IPS DF 6.9 (cell line): ENCODE measurements around the gene BBS5.

ENCODE experiments used
- DNase-seq: peaks from one replicate; pipeline ENCODE4 v3.0.0-alpha.2; 2013; ENCODE audit warnings: low read depth, low spot score
- H3K27ac ChIP-seq: one replicate; pipeline ENCODE4 v1.5.1; 2013; ENCODE audit warnings: low read length, control low read depth
- H3K27me3 ChIP-seq: 2 replicates; pipeline ENCODE4 v1.6.1; 2013; ENCODE audit warnings: mild to moderate bottlenecking, low read length; ENCODE audit not compliant: control insufficient read depth, insufficient read depth
- H3K36me3 ChIP-seq: 2 replicates; pipeline ENCODE4 v1.6.1; 2013; ENCODE audit warnings: low read length; ENCODE audit not compliant: control insufficient read depth, insufficient read depth
- H3K4me1 ChIP-seq: 2 replicates; pipeline ENCODE4 v1.6.1; 2013; ENCODE audit warnings: low read length; ENCODE audit not compliant: control insufficient read depth, insufficient read depth
- H3K4me3 ChIP-seq: 2 replicates; pipeline ENCODE4 v1.5.1; 2013; ENCODE audit warnings: mild to moderate bottlenecking, low read length
- H3K9me3 ChIP-seq: 2 replicates; pipeline ENCODE4 v1.6.1; 2013; ENCODE audit warnings: low read length, inconsistent platforms; ENCODE audit not compliant: control insufficient read depth, insufficient read depth
- WGBS: extraction: QIAGEN DNeasy Blood & Tissue Kit; methylation state at CpG from one replicate; pipeline ENCODE4 v1.1.7; 2013; ENCODE audit warnings: mixed read lengths, missing lambda C conversion rate; ENCODE audit not compliant: insufficient read length, insufficient coverage; 5-methylcytosine and 5-hydroxymethylcytosine counted together

Gene BBS5

DNA sequence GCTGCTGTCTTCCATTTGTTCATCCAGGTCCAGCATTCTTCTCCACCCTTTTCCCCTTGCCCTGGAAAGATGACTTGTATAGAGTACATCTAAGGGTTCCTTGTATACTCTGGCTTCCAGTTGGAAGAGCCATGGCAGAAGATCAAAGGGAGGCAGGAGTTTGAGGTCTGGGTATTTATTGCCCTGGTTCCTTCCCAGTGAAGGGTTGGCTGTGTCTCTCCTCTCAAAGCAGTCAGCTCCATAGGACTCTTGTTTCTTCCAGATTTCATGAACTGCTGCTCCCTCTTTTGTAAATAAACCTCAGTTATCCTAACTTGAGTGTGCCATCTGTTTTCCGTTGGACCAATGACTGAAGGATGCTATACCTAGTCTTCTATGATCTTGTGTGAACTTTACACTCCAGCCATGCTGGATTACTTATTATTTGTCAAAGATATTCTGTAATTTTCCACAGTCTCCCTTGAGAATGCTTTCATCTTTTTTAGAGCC lies 6.4 kb downstream of the BBS5 start:
- WGBS, result no CpG with 5 or more reads among the region's 1 CpG
- no peaks in the 10 kb centered on the region for H3K27me3 ChIP-seq
- DNase-seq, result no peak
- no peaks in the 10 kb centered on the region for H3K4me1 ChIP-seq
- H3K36me3 ChIP-seq, result no peaks in the 10 kb centered on the region
- H3K27ac ChIP-seq, result no peak overlapping the region
- H3K9me3 ChIP-seq, result no peaks in the 10 kb centered on the region
- no peak overlapping the region for H3K4me3 ChIP-seq

DNA sequence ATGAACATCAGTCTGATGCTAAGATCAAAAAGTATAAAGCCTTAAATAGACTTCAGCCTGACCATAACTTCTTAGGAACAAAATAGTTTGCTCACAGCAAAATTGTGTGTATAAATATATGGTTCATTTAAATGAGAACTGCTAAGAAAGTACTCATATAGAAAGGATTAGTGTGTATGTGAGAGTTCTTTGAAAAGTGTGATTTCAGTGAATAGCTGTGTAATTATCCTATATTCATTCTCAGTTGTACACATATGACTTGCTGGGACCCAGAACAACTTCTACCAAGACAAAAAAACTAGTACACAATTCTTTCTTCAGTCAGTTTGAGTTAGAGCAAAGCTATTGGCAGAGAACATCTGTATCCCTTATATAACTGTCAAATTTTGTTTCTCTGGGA lies 7.2 kb downstream of the BBS5 start:
- no peaks in the 10 kb centered on the region for H3K27me3 ChIP-seq
- no peak overlapping the region for H3K27ac ChIP-seq
- no peak for DNase-seq
- no peaks in the 10 kb centered on the region for H3K9me3 ChIP-seq
- no peaks in the 10 kb centered on the region for H3K36me3 ChIP-seq
- no peak overlapping the region for H3K4me3 ChIP-seq
- H3K4me1 ChIP-seq, result no peaks in the 10 kb centered on the region

DNA sequence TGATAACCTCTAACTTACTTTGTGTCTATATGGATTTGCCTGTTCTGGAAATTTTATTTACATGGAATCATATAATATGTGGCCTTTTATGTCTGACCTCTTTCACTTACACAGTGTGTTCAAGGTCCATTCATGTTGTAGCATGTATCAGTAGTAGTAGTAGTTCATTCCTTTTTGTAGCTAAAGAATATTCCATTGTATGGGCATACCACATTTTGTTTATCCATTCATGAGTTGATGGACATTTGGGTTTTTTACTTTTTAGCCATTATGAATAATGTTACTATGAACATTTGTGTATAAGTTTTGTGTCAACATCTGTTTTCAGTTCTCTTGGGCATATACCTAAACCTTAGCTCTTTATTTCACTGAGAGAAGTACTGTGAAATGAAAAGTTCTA lies 11.5 kb downstream of the BBS5 start:
- H3K4me3 ChIP-seq, result no peak overlapping the region
- no peaks in the 10 kb centered on the region for H3K9me3 ChIP-seq
- no peak for DNase-seq
- no peaks in the 10 kb centered on the region for H3K4me1 ChIP-seq
- H3K36me3 ChIP-seq, result no peaks in the 10 kb centered on the region
- H3K27me3 ChIP-seq, result no peaks in the 10 kb centered on the region
- no peak overlapping the region for H3K27ac ChIP-seq

DNA sequence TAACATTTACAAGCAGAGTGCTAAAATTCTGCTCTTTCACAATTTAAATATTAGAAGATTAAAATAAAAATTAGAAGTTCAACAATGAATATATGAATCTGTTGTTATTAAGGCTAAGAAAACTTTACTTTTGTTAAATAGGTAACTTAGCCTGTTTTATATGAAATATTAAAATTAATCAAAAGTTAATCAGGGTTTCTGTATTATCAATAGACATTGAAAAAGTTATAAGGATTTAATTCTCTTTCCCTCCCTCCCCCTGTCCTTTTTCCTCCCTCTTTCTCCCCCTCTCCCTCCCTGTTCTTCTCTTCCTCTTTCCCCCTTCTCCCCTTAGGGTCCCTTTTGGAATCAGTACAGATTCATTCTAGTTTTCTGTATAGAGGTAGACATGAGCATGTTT lies 12.1 kb downstream of the BBS5 start:
- Histone ChIP-seq H3K27me3 (no peaks in the 10 kb centered on the region), H3K27ac (no peak overlapping the region), H3K4me3 (no peak overlapping the region), H3K36me3 (no peaks in the 10 kb centered on the region), H3K9me3 (no peaks in the 10 kb centered on the region), H3K4me1 (no peaks in the 10 kb centered on the region)
- no peak for DNase-seq

DNA sequence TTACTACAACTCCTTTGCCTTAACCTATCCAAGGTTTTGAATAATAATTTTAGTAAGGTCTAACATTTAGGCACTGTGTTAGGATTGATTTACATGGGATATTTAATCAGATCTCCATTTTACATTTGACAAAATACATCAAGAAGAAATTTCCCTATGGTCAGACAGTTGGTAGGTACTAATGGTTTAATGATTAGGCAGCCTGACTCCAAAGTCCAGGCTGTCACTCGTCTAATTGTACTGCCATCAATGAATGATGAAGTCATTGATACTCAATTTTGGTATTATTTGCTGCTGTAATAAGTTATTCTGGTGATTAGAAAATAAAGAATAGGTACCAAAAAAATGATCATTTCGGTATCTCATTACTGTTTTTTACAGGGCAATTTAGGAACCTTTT lies 14.1 kb downstream of the BBS5 start:
- Histone ChIP-seq H3K4me3 (no peak overlapping the region), H3K27me3 (no peaks in the 10 kb centered on the region)
- no CpG with 5 or more reads among the region's 2 CpGs for WGBS

DNA sequence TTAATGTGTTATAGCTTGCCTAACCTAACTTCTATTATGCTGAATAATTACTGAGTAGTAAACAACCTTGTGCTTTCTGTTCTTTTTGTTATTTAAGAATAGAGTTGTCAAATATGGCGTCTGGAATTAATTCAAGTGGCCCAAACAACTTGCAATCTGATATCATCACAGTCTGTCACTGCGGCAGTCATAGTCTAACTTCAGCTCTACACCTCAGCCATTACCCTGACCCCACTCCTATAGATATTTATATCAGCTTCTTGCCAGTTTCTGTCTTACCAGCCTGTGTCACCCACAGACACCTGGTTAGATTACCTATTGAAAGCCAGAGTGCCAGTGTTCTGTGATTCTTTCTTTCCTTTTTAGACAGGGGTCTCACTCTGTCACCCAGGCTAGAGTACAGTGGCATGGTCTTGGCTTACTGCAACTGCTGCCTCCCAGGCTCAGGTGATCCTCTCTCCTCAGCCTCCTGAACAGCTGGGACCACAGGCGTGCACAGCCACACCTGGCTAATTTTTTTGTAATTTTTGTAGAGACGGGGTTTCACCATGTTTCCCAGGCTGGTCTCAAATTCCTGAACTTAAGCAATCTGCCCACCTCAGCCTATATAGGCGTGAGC lies 16.1 kb downstream of the BBS5 start:
- Histone ChIP-seq H3K4me3 (no peak overlapping the region), H3K4me1 (0 out of 2 replicates have a peak, but pooled peaks cover 1% of the 10 kb centered on the region), H3K9me3 (no peaks in the 10 kb centered on the region), H3K27ac (no peak overlapping the region), H3K36me3 (no peaks in the 10 kb centered on the region), H3K27me3 (no peaks in the 10 kb centered on the region)
- DNase-seq, result no peak
- WGBS, result no CpG with 5 or more reads among the region's 5 CpGs

More for the DNA sequence above, 14.1 kb downstream of the BBS5 start:
- Histone ChIP-seq H3K4me1 (no peaks in the 10 kb centered on the region), H3K36me3 (no peaks in the 10 kb centered on the region), H3K9me3 (no peaks in the 10 kb centered on the region), H3K27ac (no peak overlapping the region)
- no peak for DNase-seq

DNA sequence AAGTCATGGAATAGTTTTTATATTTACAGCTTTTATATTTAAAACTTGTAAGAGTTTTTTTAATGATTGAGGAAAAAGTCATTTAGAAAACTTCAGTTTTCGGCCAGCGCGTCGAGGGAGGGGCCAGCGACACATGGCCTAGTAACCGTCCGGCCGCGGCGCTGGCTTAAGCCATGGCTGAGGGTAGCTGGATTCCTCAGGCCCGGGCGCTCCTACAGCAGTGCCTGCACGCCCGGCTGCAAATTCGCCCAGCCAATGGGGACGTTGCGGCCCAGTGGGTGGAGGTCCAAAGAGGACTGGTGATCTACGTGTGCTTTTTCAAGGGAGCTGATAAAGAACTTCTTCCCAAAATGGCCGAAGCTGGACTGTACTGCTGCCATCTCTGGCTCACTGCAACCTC lies 25.4 kb downstream of the BBS5 start:
- Histone ChIP-seq H3K27ac (no peak overlapping the region), H3K27me3 (no peaks in the 10 kb centered on the region), H3K4me1 (0 out of 2 replicates have a peak, but pooled peaks cover 1% of the 10 kb centered on the region), H3K9me3 (no peaks in the 10 kb centered on the region), H3K4me3 (no peak overlapping the region), H3K36me3 (no peaks in the 10 kb centered on the region)
- no peak for DNase-seq
- WGBS, result no CpG with 5 or more reads among the region's 19 CpGs

DNA sequence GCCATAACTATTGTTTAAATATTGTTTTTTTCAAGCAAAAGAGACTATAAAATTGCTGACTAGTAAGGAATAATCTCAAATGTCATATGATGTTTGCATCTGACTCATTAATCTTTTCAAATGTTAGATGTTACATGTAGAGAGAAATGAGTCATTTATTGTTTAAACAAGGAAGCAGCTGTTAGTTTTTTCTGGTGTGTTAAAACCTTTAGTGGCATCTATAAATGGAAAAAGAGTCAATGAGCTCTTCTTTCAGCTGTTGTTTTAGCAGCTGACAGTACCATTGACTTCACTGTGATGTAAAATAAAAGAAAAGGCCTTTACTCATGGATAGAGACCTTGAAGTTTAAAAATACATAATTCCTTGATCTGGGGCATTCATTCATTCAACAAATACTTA lies 28.4 kb downstream of the BBS5 start:
- Histone ChIP-seq H3K27me3 (no peaks in the 10 kb centered on the region), H3K9me3 (no peaks in the 10 kb centered on the region), H3K27ac (no peak overlapping the region), H3K4me3 (no peak overlapping the region), H3K4me1 (no peaks in the 10 kb centered on the region), H3K36me3 (no peaks in the 10 kb centered on the region)
- DNase-seq, result no peak

DNA sequence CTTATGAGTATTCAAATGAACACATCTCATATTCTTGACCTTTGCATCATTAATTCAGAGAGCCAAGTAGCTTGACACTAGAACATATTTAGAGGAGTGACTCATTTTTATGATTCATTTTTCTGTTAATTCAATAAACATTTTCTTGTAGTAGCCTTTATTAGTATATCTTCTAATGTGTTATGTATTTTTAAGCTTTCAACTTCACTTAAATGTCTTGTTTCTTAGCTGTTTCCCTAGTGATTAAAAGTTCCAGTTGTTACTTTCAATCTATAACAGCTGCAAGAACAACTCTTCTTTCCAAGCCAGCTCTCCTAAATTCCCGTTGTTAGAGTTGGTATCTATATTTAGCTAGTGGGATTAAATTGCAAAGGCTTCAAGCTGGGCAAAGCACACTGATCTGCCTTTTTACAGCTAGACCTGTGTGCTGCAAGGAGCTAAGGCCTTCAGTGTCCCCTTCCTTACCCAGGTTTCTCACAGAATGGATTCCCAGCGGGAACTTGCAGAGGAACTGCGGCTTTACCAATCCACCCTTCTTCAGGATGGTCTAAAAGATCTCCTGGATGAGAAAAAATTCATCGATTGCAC lies 30.1 kb downstream of the BBS5 start, which contains the start of gene KLHL41:
TSS of gene KLHL41 (plus strand) at position 405 of the 588 bp plus-strand sequence. CDS start at position 482, 77 bp downstream.
- Histone ChIP-seq H3K27ac (no peak within 1 kb of the TSS), H3K36me3 (no peaks in the 10 kb centered on the region), H3K9me3 (no peaks in the 10 kb centered on the region), H3K27me3 (no peaks in the 10 kb centered on the region), H3K4me3 (no peak within 1 kb of the TSS), H3K4me1 (no peaks in the 10 kb centered on the region)
- no CpG with 5 or more reads among the region's 4 CpGs for WGBS
- DNase-seq, result no peak

DNA sequence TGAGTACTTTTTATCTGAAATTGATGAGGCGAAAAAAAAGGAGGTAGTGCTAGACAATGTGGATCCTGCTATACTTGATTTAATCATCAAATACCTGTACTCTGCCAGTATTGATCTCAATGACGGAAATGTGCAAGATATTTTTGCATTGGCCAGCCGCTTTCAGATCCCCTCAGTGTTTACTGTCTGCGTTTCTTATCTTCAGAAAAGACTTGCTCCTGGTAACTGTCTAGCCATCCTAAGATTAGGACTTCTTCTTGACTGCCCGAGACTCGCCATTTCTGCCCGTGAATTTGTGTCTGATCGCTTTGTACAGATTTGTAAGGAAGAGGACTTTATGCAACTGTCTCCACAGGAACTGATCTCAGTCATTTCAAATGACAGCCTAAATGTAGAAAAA lies 30.7 kb downstream of the BBS5 start:
- no CpG with 5 or more reads among the region's 8 CpGs for WGBS
- H3K27ac ChIP-seq, result no peak overlapping the region
- no peaks in the 10 kb centered on the region for H3K9me3 ChIP-seq
- no peaks in the 10 kb centered on the region for H3K27me3 ChIP-seq
- H3K36me3 ChIP-seq, result no peaks in the 10 kb centered on the region
- no peaks in the 10 kb centered on the region for H3K4me1 ChIP-seq
- DNase-seq, result no peak
- H3K4me3 ChIP-seq, result no peak overlapping the region

DNA sequence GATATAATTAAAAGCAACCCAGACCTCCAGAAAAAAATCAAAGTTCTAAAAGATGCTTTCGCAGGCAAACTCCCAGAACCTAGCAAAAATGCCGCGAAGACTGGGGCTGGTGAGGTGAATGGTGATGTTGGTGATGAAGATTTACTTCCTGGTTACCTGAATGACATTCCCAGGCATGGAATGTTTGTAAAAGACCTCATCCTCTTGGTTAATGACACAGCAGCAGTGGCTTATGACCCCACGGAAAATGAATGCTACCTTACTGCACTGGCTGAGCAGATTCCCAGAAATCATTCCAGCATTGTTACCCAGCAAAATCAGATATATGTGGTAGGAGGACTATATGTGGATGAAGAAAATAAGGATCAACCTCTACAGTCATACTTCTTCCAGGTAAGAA lies 31.2 kb downstream of the BBS5 start:
- Histone ChIP-seq H3K9me3 (no peaks in the 10 kb centered on the region), H3K27me3 (no peaks in the 10 kb centered on the region), H3K4me3 (no peak overlapping the region), H3K27ac (no peak overlapping the region), H3K36me3 (no peaks in the 10 kb centered on the region), H3K4me1 (no peaks in the 10 kb centered on the region)
- WGBS, result no CpG with 5 or more reads among the region's 4 CpGs
- no peak for DNase-seq
